HEK293 (cell line): Measurements from ENCODE around the gene TBC1D9B.
A peak's percentile ranks its signal among the peaks of the same experiment; 100 is the strongest.

Experiments used
- KLF7 ChIP-seq: fragments of 450-650 bp; formaldehyde crosslinking; IDR thresholded peaks from 2 replicates; pipeline ENCODE4 v1.5.1; 2016; ENCODE audit warnings: missing biosample characterization, missing genetic modification characterization, borderline replicate concordance
- KLF9 ChIP-seq: fragments of 450-650 bp; formaldehyde crosslinking; IDR thresholded peaks from 2 replicates; pipeline ENCODE4 v1.5.1; 2016; ENCODE audit warnings: missing biosample characterization, missing genetic modification characterization, low read depth
- OSR2 ChIP-seq: fragments of 450-650 bp; formaldehyde crosslinking; IDR thresholded peaks from 2 replicates; pipeline ENCODE4 v1.5.1; 2016; ENCODE audit warnings: missing biosample characterization, missing genetic modification characterization
- ZFP3 ChIP-seq: fragments of 450-650 bp; formaldehyde crosslinking; IDR thresholded peaks from 2 replicates; pipeline ENCODE4 v1.5.1; 2016; ENCODE audit warnings: low read depth, missing biosample characterization, missing genetic modification characterization
- ZIC2 ChIP-seq: fragments of 450-650 bp; formaldehyde crosslinking; IDR thresholded peaks from 2 replicates; pipeline ENCODE4 v1.5.1; 2016; ENCODE audit warnings: missing biosample characterization, missing genetic modification characterization
- ZNF138 ChIP-seq: fragments of 450-650 bp; formaldehyde crosslinking; IDR thresholded peaks from 2 replicates; pipeline ENCODE4 v1.5.1; 2016; ENCODE audit warnings: missing biosample characterization, missing genetic modification characterization, borderline replicate concordance
- ZNF155 ChIP-seq: fragments of 450-650 bp; formaldehyde crosslinking; IDR thresholded peaks from 2 replicates; pipeline ENCODE4 v1.5.1; 2016; ENCODE audit warnings: missing biosample characterization, missing genetic modification characterization
- ZNF174 ChIP-seq: fragments of 450-650 bp; formaldehyde crosslinking; IDR thresholded peaks from 2 replicates; pipeline ENCODE4 v1.5.0; 2017; ENCODE audit warnings: missing biosample characterization, mild to moderate bottlenecking, missing genetic modification characterization
- ZNF266 ChIP-seq: fragments of 450-650 bp; formaldehyde crosslinking; IDR thresholded peaks from 2 replicates; pipeline ENCODE4 v1.5.1; 2016; ENCODE audit warnings: missing biosample characterization, missing genetic modification characterization, low read depth
- ZNF510 ChIP-seq: fragments of 450-650 bp; formaldehyde crosslinking; IDR thresholded peaks from 2 replicates; pipeline ENCODE4 v1.5.1; 2018; ENCODE audit warnings: mild to moderate bottlenecking, missing genetic modification characterization, missing biosample characterization; ENCODE audit not compliant: insufficient replicate concordance
- ZNF548 ChIP-seq: fragments of 450-650 bp; formaldehyde crosslinking; IDR thresholded peaks from 2 replicates; pipeline ENCODE4 v1.5.1; 2016; ENCODE audit warnings: missing biosample characterization, missing genetic modification characterization
- ZNF549 ChIP-seq: fragments of 450-650 bp; IDR thresholded peaks from 2 replicates; pipeline ENCODE4 v1.5.1; 2018; ENCODE audit warnings: missing biosample characterization, missing genetic modification characterization, mild to moderate bottlenecking, inconsistent platforms, moderate library complexity
- ZNF621 ChIP-seq: fragments of 450-650 bp; formaldehyde crosslinking; IDR thresholded peaks from 2 replicates; pipeline ENCODE4 v1.5.1; 2017; ENCODE audit warnings: missing biosample characterization, missing genetic modification characterization
- ZNF76 ChIP-seq: fragments of 450-650 bp; formaldehyde crosslinking; IDR thresholded peaks from 2 replicates; pipeline ENCODE4; 2016; ENCODE audit warnings: low read depth, missing biosample characterization, missing genetic modification characterization, borderline replicate concordance
- ZNF768 ChIP-seq: fragments of 450-650 bp; formaldehyde crosslinking; IDR thresholded peaks from 2 replicates; pipeline ENCODE4 v1.5.1; 2018; ENCODE audit warnings: missing biosample characterization, mild to moderate bottlenecking, missing genetic modification characterization
- TF ChIP-seq, protein P1 (sequence below): fragments of 450-650 bp; formaldehyde crosslinking; IDR thresholded peaks from 2 replicates; pipeline ENCODE4 v1.5.1; 2016; ENCODE audit warnings: missing biosample characterization, missing genetic modification characterization, borderline replicate concordance
- TF ChIP-seq, protein P2 (sequence below): fragments of 450-650 bp; formaldehyde crosslinking; IDR thresholded peaks from 2 replicates; pipeline ENCODE4 v1.5.0; 2017; ENCODE audit warnings: missing biosample characterization, missing genetic modification characterization, borderline replicate concordance
- TF ChIP-seq, protein P3 (sequence below): fragments of 450-650 bp; formaldehyde crosslinking; IDR thresholded peaks from 2 replicates; pipeline ENCODE4 v1.5.1; 2017; ENCODE audit warnings: missing biosample characterization, missing genetic modification characterization
- TF ChIP-seq, protein P4 (sequence below): fragments of 450-650 bp; formaldehyde crosslinking; IDR thresholded peaks from 2 replicates; pipeline ENCODE4 v1.5.1; 2016; ENCODE audit warnings: missing biosample characterization, missing genetic modification characterization
- TF ChIP-seq, protein P5 (sequence below): fragments of 450-650 bp; formaldehyde crosslinking; optimal IDR thresholded peaks from 2 replicates; pipeline ENCODE3; 2016; ENCODE audit warnings: missing biosample characterization, mild to moderate bottlenecking, missing genetic modification characterization
- TF ChIP-seq, protein P6 (sequence below): fragments of 450-650 bp; formaldehyde crosslinking; IDR thresholded peaks from 2 replicates; pipeline ENCODE4 v1.5.1; 2016; ENCODE audit warnings: missing biosample characterization, missing genetic modification characterization
- TF ChIP-seq, protein P7 (sequence below): fragments of 450-650 bp; formaldehyde crosslinking; IDR thresholded peaks from 2 replicates; pipeline ENCODE4 v1.5.1; 2016; ENCODE audit warnings: missing biosample characterization, missing genetic modification characterization

The TBC1D9B gene

DNA sequence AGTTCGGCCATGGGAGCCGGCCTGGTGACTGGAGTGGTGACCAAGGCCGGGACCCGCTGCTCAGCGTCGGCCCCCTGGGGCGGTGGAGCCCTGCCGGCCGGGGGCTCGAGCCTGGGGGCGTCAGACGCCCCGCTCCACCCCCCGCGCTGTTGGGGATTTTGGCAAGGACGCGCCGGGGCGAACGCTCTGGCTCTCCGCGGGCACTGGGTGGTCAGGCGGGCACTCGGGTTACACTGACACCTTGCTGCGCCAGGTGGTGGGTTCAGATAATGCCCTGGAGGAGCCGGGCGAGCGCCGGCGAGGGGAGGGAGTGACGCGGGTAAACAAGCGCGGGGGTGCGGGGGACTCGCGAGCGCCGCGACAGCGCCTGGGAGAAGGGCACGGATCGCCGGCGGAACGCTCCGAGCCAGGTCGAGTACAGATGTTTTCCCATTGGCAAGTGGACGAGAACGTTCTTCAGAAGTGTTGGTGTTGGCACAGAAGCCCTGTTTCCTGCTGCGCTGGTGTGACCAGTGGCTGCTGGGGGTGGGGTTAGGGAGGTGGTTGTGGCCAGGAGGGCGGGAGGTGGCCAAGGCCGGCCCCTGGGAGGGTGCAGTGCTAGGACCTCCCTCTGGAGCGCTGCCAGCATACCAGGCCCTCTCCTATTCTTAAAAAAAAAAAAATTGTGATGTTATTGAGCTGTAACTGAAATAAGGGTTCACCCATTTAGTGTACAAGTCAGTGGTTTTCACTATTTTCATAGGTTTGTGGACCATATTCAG is 86.2 kb downstream of the TBC1D9B start (continued):
- TF ChIP-seq ZNF174 (tag by site-specific recombination): no peak
- no peak for TF ChIP-seq ZNF768 (tag by site-specific recombination)
- no peak for TF ChIP-seq ZNF621 (tag by site-specific recombination)
- 0 out of 2 replicates have a peak, but pooled peaks have one; percentile 45 for TF ChIP-seq KLF9 (tag by site-specific recombination)
- TF ChIP-seq KLF7 (tag by site-specific recombination): no peak; the same call in 1 of the 2 replicates
- TF ChIP-seq ZNF510: no peak
- TF ChIP-seq ZNF549 (tag by site-specific recombination): no peak
- TF ChIP-seq, protein P1, sequence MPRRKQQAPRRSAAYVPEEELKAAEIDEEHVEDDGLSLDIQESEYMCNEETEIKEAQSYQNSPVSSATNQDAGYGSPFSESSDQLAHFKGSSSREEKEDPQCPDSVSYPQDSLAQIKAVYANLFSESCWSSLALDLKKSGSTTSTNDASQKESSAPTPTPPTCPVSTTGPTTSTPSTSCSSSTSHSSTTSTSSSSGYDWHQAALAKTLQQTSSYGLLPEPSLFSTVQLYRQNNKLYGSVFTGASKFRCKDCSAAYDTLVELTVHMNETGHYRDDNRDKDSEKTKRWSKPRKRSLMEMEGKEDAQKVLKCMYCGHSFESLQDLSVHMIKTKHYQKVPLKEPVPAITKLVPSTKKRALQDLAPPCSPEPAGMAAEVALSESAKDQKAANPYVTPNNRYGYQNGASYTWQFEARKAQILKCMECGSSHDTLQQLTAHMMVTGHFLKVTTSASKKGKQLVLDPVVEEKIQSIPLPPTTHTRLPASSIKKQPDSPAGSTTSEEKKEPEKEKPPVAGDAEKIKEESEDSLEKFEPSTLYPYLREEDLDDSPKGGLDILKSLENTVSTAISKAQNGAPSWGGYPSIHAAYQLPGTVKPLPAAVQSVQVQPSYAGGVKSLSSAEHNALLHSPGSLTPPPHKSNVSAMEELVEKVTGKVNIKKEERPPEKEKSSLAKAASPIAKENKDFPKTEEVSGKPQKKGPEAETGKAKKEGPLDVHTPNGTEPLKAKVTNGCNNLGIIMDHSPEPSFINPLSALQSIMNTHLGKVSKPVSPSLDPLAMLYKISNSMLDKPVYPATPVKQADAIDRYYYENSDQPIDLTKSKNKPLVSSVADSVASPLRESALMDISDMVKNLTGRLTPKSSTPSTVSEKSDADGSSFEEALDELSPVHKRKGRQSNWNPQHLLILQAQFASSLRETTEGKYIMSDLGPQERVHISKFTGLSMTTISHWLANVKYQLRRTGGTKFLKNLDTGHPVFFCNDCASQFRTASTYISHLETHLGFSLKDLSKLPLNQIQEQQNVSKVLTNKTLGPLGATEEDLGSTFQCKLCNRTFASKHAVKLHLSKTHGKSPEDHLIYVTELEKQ (tag by site-specific recombination): no peak
- TF ChIP-seq, protein P2, sequence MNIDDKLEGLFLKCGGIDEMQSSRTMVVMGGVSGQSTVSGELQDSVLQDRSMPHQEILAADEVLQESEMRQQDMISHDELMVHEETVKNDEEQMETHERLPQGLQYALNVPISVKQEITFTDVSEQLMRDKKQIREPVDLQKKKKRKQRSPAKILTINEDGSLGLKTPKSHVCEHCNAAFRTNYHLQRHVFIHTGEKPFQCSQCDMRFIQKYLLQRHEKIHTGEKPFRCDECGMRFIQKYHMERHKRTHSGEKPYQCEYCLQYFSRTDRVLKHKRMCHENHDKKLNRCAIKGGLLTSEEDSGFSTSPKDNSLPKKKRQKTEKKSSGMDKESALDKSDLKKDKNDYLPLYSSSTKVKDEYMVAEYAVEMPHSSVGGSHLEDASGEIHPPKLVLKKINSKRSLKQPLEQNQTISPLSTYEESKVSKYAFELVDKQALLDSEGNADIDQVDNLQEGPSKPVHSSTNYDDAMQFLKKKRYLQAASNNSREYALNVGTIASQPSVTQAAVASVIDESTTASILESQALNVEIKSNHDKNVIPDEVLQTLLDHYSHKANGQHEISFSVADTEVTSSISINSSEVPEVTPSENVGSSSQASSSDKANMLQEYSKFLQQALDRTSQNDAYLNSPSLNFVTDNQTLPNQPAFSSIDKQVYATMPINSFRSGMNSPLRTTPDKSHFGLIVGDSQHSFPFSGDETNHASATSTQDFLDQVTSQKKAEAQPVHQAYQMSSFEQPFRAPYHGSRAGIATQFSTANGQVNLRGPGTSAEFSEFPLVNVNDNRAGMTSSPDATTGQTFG (tag by site-specific recombination): 0 out of 2 replicates have a peak, but pooled peaks have one; percentile 24
- no peak for TF ChIP-seq ZNF548
- TF ChIP-seq, protein P3, sequence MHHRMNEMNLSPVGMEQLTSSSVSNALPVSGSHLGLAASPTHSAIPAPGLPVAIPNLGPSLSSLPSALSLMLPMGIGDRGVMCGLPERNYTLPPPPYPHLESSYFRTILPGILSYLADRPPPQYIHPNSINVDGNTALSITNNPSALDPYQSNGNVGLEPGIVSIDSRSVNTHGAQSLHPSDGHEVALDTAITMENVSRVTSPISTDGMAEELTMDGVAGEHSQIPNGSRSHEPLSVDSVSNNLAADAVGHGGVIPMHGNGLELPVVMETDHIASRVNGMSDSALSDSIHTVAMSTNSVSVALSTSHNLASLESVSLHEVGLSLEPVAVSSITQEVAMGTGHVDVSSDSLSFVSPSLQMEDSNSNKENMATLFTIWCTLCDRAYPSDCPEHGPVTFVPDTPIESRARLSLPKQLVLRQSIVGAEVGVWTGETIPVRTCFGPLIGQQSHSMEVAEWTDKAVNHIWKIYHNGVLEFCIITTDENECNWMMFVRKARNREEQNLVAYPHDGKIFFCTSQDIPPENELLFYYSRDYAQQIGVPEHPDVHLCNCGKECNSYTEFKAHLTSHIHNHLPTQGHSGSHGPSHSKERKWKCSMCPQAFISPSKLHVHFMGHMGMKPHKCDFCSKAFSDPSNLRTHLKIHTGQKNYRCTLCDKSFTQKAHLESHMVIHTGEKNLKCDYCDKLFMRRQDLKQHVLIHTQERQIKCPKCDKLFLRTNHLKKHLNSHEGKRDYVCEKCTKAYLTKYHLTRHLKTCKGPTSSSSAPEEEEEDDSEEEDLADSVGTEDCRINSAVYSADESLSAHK: 0 out of 2 replicates have a peak, but pooled peaks have one; percentile 4
- TF ChIP-seq, protein P4, sequence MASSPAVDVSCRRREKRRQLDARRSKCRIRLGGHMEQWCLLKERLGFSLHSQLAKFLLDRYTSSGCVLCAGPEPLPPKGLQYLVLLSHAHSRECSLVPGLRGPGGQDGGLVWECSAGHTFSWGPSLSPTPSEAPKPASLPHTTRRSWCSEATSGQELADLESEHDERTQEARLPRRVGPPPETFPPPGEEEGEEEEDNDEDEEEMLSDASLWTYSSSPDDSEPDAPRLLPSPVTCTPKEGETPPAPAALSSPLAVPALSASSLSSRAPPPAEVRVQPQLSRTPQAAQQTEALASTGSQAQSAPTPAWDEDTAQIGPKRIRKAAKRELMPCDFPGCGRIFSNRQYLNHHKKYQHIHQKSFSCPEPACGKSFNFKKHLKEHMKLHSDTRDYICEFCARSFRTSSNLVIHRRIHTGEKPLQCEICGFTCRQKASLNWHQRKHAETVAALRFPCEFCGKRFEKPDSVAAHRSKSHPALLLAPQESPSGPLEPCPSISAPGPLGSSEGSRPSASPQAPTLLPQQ (tag by site-specific recombination): peak; percentile 46; the same call in 1 of the 2 replicates
- TF ChIP-seq ZNF155 (tag by site-specific recombination): no peak
- TF ChIP-seq ZNF76: peak; percentile 77
- TF ChIP-seq, protein P5, sequence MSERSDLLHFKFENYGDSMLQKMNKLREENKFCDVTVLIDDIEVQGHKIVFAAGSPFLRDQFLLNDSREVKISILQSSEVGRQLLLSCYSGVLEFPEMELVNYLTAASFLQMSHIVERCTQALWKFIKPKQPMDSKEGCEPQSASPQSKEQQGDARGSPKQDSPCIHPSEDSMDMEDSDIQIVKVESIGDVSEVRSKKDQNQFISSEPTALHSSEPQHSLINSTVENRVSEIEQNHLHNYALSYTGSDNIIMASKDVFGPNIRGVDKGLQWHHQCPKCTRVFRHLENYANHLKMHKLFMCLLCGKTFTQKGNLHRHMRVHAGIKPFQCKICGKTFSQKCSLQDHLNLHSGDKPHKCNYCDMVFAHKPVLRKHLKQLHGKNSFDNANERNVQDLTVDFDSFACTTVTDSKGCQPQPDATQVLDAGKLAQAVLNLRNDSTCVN (tag by site-specific recombination): peak; percentile 79
- no peak for TF ChIP-seq ZNF266 (tag by site-specific recombination)
- peak; percentile 84 for TF ChIP-seq OSR2 (tag by site-specific recombination)
- TF ChIP-seq, protein P6, sequence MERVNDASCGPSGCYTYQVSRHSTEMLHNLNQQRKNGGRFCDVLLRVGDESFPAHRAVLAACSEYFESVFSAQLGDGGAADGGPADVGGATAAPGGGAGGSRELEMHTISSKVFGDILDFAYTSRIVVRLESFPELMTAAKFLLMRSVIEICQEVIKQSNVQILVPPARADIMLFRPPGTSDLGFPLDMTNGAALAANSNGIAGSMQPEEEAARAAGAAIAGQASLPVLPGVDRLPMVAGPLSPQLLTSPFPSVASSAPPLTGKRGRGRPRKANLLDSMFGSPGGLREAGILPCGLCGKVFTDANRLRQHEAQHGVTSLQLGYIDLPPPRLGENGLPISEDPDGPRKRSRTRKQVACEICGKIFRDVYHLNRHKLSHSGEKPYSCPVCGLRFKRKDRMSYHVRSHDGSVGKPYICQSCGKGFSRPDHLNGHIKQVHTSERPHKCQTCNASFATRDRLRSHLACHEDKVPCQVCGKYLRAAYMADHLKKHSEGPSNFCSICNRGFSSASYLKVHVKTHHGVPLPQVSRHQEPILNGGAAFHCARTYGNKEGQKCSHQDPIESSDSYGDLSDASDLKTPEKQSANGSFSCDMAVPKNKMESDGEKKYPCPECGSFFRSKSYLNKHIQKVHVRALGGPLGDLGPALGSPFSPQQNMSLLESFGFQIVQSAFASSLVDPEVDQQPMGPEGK: peak; percentile 90
- TF ChIP-seq ZIC2 (tag by site-specific recombination): peak; percentile 86
- TF ChIP-seq ZNF138 (tag by site-specific recombination): no peak
- TF ChIP-seq, protein P7, sequence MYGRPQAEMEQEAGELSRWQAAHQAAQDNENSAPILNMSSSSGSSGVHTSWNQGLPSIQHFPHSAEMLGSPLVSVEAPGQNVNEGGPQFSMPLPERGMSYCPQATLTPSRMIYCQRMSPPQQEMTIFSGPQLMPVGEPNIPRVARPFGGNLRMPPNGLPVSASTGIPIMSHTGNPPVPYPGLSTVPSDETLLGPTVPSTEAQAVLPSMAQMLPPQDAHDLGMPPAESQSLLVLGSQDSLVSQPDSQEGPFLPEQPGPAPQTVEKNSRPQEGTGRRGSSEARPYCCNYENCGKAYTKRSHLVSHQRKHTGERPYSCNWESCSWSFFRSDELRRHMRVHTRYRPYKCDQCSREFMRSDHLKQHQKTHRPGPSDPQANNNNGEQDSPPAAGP (tag by site-specific recombination): peak; percentile 53; the same call in 1 of the 2 replicates
- no peak for TF ChIP-seq ZFP3 (tag by site-specific recombination)
